Adrenal gland (tissue), 5 donors: Measurements from ENCODE around the gene MTX2.
A peak's percentile ranks its signal among the peaks of the same experiment; 100 is the strongest.

Experiments
- POLR2A ChIP-seq, 2 donors: fragments of 450-650 bp; IDR thresholded peaks; one replicate each; pipeline ENCODE4 v1.6.1; 2017; ENCODE audit warnings: antibody characterized with exemption in 2 of 2, mild to moderate bottlenecking in 2 of 2, moderate library complexity in 1 of 2
- TF ChIP-seq, protein P1 (sequence below), 6 experiments: fragments of 450-650 bp in 4 of 6; fragments of 200-600 bp in 2 of 6; sonication (generic) in 1 of 6; IDR thresholded peaks; 1 replicate in 5 of 6; 2 replicates in 1 of 6; pipeline versions ENCODE4 v1.5.1 to v1.8.0; 2016 to 2021; ENCODE audit warnings: antibody characterized with exemption in 6 of 6, mild to moderate bottlenecking in 2 of 6, moderate library complexity in 1 of 6
- donor health status: DM: no; HTN: no; CAD: no.

DNA sequence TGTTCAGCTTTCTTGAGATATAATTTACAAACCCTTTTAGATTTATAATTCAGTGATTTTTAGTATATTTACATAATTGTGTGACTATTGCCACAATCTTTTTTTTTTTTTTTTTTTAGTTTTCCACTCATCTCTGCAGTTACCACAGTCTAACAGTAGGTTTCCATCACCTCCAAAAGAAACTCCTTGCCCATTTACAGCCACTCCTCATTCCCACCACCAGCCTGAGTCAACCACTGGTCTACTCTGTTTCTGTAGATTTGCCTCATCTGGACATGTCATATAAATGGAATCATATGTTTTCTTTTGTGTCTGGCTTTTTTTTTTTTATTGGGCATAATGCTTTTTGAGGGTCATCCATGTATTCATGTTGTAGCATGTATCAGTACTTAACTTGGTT is 16.1 kb downstream of the MTX2 start:
- TF ChIP-seq POLR2A (IDR thresholded peaks at IDR 0.05) = no peak
- TF ChIP-seq, protein P1, sequence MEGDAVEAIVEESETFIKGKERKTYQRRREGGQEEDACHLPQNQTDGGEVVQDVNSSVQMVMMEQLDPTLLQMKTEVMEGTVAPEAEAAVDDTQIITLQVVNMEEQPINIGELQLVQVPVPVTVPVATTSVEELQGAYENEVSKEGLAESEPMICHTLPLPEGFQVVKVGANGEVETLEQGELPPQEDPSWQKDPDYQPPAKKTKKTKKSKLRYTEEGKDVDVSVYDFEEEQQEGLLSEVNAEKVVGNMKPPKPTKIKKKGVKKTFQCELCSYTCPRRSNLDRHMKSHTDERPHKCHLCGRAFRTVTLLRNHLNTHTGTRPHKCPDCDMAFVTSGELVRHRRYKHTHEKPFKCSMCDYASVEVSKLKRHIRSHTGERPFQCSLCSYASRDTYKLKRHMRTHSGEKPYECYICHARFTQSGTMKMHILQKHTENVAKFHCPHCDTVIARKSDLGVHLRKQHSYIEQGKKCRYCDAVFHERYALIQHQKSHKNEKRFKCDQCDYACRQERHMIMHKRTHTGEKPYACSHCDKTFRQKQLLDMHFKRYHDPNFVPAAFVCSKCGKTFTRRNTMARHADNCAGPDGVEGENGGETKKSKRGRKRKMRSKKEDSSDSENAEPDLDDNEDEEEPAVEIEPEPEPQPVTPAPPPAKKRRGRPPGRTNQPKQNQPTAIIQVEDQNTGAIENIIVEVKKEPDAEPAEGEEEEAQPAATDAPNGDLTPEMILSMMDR (IDR thresholded peaks at IDR 0.05) = peak in 1 of 6 experiments; percentile 8
